ENCODE measurements around the gene ARHGAP10. TPM values are rescaled to one million over a fixed set of nuclear protein-coding genes. Genes with fewer than 3 reads are reported as not detected.

The ARHGAP10 gene
- total RNA-seq, 1 donor from 2014 or later = 28.0 TPM

DNA sequence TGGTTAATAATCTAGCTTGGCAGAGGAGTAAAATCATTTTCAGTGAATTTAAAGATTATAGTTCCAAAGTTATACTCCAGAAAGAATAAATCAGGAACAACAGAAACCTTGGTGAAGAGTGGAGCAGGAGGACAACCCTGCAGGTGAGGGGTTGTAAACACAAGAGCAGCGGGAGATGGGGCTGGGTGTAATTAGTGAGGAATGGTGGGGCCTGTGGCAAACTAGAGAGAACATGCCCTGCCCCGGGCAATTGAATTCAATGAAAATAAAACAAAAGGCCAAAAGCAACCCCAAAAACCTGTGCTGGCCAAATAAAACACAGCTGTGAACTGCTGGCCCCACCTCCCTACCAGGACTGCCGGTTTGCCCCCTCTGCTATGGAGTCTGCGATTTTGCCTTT is 385.1 kb downstream of the ARHGAP10 start:
- DNase-seq (ENCODE audit: low read depth) (no peak), FAIRE-seq (no peak)
- H3K4me1 Mint-ChIP-seq (ENCODE audit: low read depth, unreplicated experiment) = peaks cover 11% of the 10 kb centered on the region
- Histone ChIP-seq H3K4me2 (ENCODE audit: low read length) (no peak overlapping the region), H3K4me3 (ENCODE audit: insufficient read depth, low read depth, low read length) (no peak overlapping the region), H3K79me2 (ENCODE audit: insufficient read depth, low read length) (no peaks in the 10 kb centered on the region), H3K4me1 (ENCODE audit: insufficient read depth, low read length) (peaks cover 11% of the 10 kb centered on the region), H3K9me3 (ENCODE audit: insufficient read depth, low read depth, low read length) (no peaks in the 10 kb centered on the region), H3K27ac (ENCODE audit: low read depth, low read length) (no peak overlapping the region), H3K27me3 (ENCODE audit: insufficient read depth, low read length) (no peaks in the 10 kb centered on the region), H3K9ac (ENCODE audit: low read length) (no peak overlapping the region), H2AFZ (ENCODE audit: low read depth, low read length) (no peak overlapping the region), H3K36me3 (ENCODE audit: insufficient read depth, low read length) (no peaks in the 10 kb centered on the region), H4K20me1 (ENCODE audit: insufficient read depth, low read length) (no peaks in the 10 kb centered on the region)
- peaks cover 2% of the 10 kb centered on the region for H3K36me3 Mint-ChIP-seq (ENCODE audit: low read depth, unreplicated experiment)
- H3K4me3 Mint-ChIP-seq (ENCODE audit: unreplicated experiment) = no peak overlapping the region
- peaks cover 2% of the 10 kb centered on the region for H3K27me3 Mint-ChIP-seq (ENCODE audit: low read depth, unreplicated experiment)
- H3K27ac Mint-ChIP-seq (ENCODE audit: unreplicated experiment) = no peak overlapping the region
- H3K9me3 Mint-ChIP-seq (ENCODE audit: unreplicated experiment) = peaks cover 5% of the 10 kb centered on the region
- TF ChIP-seq EZH2 (IDR thresholded peaks at IDR 0.05; ENCODE audit: insufficient read depth, low read length) = no peak
- TF ChIP-seq, protein P1, sequence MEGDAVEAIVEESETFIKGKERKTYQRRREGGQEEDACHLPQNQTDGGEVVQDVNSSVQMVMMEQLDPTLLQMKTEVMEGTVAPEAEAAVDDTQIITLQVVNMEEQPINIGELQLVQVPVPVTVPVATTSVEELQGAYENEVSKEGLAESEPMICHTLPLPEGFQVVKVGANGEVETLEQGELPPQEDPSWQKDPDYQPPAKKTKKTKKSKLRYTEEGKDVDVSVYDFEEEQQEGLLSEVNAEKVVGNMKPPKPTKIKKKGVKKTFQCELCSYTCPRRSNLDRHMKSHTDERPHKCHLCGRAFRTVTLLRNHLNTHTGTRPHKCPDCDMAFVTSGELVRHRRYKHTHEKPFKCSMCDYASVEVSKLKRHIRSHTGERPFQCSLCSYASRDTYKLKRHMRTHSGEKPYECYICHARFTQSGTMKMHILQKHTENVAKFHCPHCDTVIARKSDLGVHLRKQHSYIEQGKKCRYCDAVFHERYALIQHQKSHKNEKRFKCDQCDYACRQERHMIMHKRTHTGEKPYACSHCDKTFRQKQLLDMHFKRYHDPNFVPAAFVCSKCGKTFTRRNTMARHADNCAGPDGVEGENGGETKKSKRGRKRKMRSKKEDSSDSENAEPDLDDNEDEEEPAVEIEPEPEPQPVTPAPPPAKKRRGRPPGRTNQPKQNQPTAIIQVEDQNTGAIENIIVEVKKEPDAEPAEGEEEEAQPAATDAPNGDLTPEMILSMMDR (IDR thresholded peaks at IDR 0.05; ENCODE audit: insufficient read depth, low read depth, low read length) = no peak

DNA sequence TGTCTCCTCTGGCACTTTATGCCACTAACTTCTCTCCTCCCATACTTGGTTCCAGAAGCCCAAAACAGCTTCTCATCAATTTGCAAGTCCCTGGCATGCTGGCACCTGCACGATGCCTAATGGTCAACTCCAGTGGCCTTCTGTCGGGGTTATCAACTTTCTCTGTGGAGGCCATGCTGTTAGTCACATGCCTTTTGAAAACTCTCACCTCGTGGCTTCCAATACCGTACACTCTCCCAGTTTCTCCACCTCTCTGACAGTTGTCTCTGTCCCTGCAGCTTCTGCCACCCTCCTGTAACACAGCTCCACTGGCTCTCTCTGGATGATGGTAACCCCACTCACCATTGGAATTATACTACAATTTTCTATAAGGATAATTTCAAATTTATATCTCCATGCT is 386.3 kb downstream of the ARHGAP10 start:
- H3K36me3 ChIP-seq (ENCODE audit: insufficient read depth, low read length) = no peaks in the 10 kb centered on the region
- no peak for TF ChIP-seq EZH2 (IDR thresholded peaks at IDR 0.05; ENCODE audit: insufficient read depth, low read length)
- TF ChIP-seq, protein P1 (IDR thresholded peaks at IDR 0.05; ENCODE audit: insufficient read depth, low read depth, low read length) = no peak
- DNase-seq (ENCODE audit: low read depth) = no peak
- FAIRE-seq = no peak
- no peaks in the 10 kb centered on the region for H3K4me1 ChIP-seq (ENCODE audit: insufficient read depth, low read length)
- no peak overlapping the region for H3K4me3 Mint-ChIP-seq (ENCODE audit: unreplicated experiment)
- no peaks in the 10 kb centered on the region for H3K79me2 ChIP-seq (ENCODE audit: insufficient read depth, low read length)
- no peak overlapping the region for H3K27ac ChIP-seq (ENCODE audit: low read depth, low read length)
- H4K20me1 ChIP-seq (ENCODE audit: insufficient read depth, low read length) = no peaks in the 10 kb centered on the region
- peaks cover 5% of the 10 kb centered on the region for H3K36me3 Mint-ChIP-seq (ENCODE audit: low read depth, unreplicated experiment)
- peaks cover 7% of the 10 kb centered on the region for H3K9me3 Mint-ChIP-seq (ENCODE audit: unreplicated experiment)
- no peak overlapping the region for H3K4me2 ChIP-seq (ENCODE audit: low read length)
- H3K4me1 Mint-ChIP-seq (ENCODE audit: low read depth, unreplicated experiment) = peaks cover 5% of the 10 kb centered on the region
- H2AFZ ChIP-seq (ENCODE audit: low read depth, low read length) = no peak overlapping the region
- peaks cover 2% of the 10 kb centered on the region for H3K9me3 ChIP-seq (ENCODE audit: insufficient read depth, low read depth, low read length)
- no peak overlapping the region for H3K27ac Mint-ChIP-seq (ENCODE audit: unreplicated experiment)
- H3K9ac ChIP-seq (ENCODE audit: low read length) = no peak overlapping the region
- peaks cover 2% of the 10 kb centered on the region for H3K27me3 Mint-ChIP-seq (ENCODE audit: low read depth, unreplicated experiment)
- no peaks in the 10 kb centered on the region for H3K27me3 ChIP-seq (ENCODE audit: insufficient read depth, low read length)
- no peak overlapping the region for H3K4me3 ChIP-seq (ENCODE audit: insufficient read depth, low read depth, low read length)

DNA sequence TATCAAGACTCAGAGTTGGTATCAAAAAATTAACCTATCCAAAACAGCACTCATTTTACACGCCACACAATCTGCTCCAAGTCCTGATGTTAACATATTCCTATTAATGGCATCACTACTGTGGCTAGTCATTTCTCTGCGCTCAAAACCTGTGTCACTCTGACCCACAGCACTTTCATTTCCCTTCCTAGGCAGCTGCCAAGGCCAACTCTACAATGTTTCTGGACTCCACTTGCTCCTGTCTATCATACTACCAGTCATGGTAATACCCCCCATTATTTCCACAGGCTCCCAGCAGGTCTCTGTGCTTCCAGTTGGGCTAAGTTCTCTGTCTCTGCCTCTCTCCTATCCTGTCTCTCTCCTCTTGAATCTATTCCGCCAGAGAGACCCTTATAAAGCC is 386.7 kb downstream of the ARHGAP10 start:
- Histone ChIP-seq H3K27me3 (ENCODE audit: insufficient read depth, low read length) (no peaks in the 10 kb centered on the region), H3K27ac (ENCODE audit: low read depth, low read length) (no peak overlapping the region), H2AFZ (ENCODE audit: low read depth, low read length) (no peak overlapping the region), H3K4me1 (ENCODE audit: insufficient read depth, low read length) (no peaks in the 10 kb centered on the region), H3K9me3 (ENCODE audit: insufficient read depth, low read depth, low read length) (peaks cover 5% of the 10 kb centered on the region), H3K4me2 (ENCODE audit: low read length) (no peak overlapping the region), H3K36me3 (ENCODE audit: insufficient read depth, low read length) (no peaks in the 10 kb centered on the region), H3K79me2 (ENCODE audit: insufficient read depth, low read length) (no peaks in the 10 kb centered on the region), H3K4me3 (ENCODE audit: insufficient read depth, low read depth, low read length) (no peak overlapping the region), H3K9ac (ENCODE audit: low read length) (no peak overlapping the region), H4K20me1 (ENCODE audit: insufficient read depth, low read length) (no peaks in the 10 kb centered on the region)
- no peak for FAIRE-seq
- no peak overlapping the region for H3K27ac Mint-ChIP-seq (ENCODE audit: unreplicated experiment)
- no peak for DNase-seq (ENCODE audit: low read depth)
- peaks cover 12% of the 10 kb centered on the region for H3K9me3 Mint-ChIP-seq (ENCODE audit: unreplicated experiment)
- TF ChIP-seq EZH2 (IDR thresholded peaks at IDR 0.05; ENCODE audit: insufficient read depth, low read length) = no peak
- TF ChIP-seq, protein P1 (IDR thresholded peaks at IDR 0.05; ENCODE audit: insufficient read depth, low read depth, low read length) = no peak
- peaks cover 5% of the 10 kb centered on the region for H3K4me1 Mint-ChIP-seq (ENCODE audit: low read depth, unreplicated experiment)
- H3K4me3 Mint-ChIP-seq (ENCODE audit: unreplicated experiment) = no peak overlapping the region
- peaks cover 5% of the 10 kb centered on the region for H3K36me3 Mint-ChIP-seq (ENCODE audit: low read depth, unreplicated experiment)
- peaks cover 2% of the 10 kb centered on the region for H3K27me3 Mint-ChIP-seq (ENCODE audit: low read depth, unreplicated experiment)

All from astrocyte (in vitro differentiated cells and primary cell).